Right lobe of liver (tissue), 6 donors: ENCODE measurements around the gene GALNT1. TPM values are rescaled to one million over a fixed set of nuclear protein-coding genes. Genes with fewer than 3 reads are reported as not detected.

Experiments used
- ATAC-seq, 4 donors: fragments of 200-7000 bp; cut with Tn5 transposase; one replicate each; pipeline ENCODE4 v1.9.1; 2020; ENCODE audit warnings: mild to moderate bottlenecking in 4 of 4, moderate library complexity in 4 of 4
- DNase-seq, 3 donors: peaks; one replicate each; pipeline ENCODE4 v3.0.0-alpha.2; 2020
- H3K27ac ChIP-seq, 3 donors: fragments of 200-600 bp; one replicate each; pipeline ENCODE4 v1.8.0; 2022
- H3K27me3 ChIP-seq, 2 donors: fragments of 200-600 bp; one replicate each; pipeline ENCODE4 v1.8.0; 2022
- H3K36me3 ChIP-seq, 4 donors: fragments of 200-600 bp; sonication (generic) in 1 of 4; one replicate each; pipeline versions ENCODE4 v1.5.1 to v1.8.0; 2017 to 2022; ENCODE audit warnings: control low read depth in 1 of 4
- H3K4me1 ChIP-seq, 4 donors: fragments of 200-600 bp; sonication (generic) in 1 of 4; one replicate each; pipeline versions ENCODE4 v1.5.1 to v1.8.0; 2017 to 2022; ENCODE audit warnings: control low read depth in 1 of 4
- H3K4me3 ChIP-seq, 3 donors: fragments of 200-600 bp; one replicate each; pipeline ENCODE4 v1.8.0; 2022
- H3K9me3 ChIP-seq, 4 donors: fragments of 200-600 bp; sonication (generic) in 1 of 4; one replicate each; pipeline versions ENCODE4 v1.5.1 to v1.8.0; 2017 to 2022; ENCODE audit warnings: control low read depth in 1 of 4
- POLR2A ChIP-seq: fragments of 450-650 bp; IDR thresholded peaks from one replicate; pipeline ENCODE4 v1.6.1; 2017; ENCODE audit warnings: antibody characterized with exemption, mild to moderate bottlenecking
- WGBS: methylation state at CpG from one replicate; pipeline ENCODE4 v1.1.6; 2018; ENCODE audit warnings: low coverage, low lambda C conversion rate; ENCODE audit not compliant: insufficient coverage; ENCODE audit errors: missing lambda C conversion rate; 5-methylcytosine and 5-hydroxymethylcytosine counted together
- intact Hi-C, 2 donors: fragments of 100-400 bp; cut with DNase I; formaldehyde crosslinking; loops; one replicate each; pipeline versions ENCODE4 v1.11.2 to v1.14.1; 2022
- total RNA-seq, 6 experiments: library from RNA; depleted of rRNA in 2 of 6; stranded (reverse); fragments of >200 nt in 2 of 6; fragmentation: NEBNext Ultra II Directional in 3 of 6; extraction: Animal tissue kit (Norgen Biotek cat#: 25700) in 3 of 6; gene quantifications; one replicate each; pipeline versions ENCODE4 v1.1.0 to v1.2.4, GENCODE V29; 2016 to 2023
- TF ChIP-seq, protein P1 (sequence below), 4 donors: fragments of 200-600 bp in 3 of 4; fragments of 450-650 bp in 1 of 4; IDR thresholded peaks; one replicate each; pipeline versions ENCODE4 v1.5.1 to v1.8.0; 2016 to 2022; ENCODE audit warnings: antibody characterized with exemption in 4 of 4, mild to moderate bottlenecking in 2 of 4
- donor health status: DM: no; HTN: yes; CAD: no.
- donor health status: DM: no; HTN: no; CAD: no.
- donor health status: DM: no; HTN: no; CAD: no.
- donor health status: DM: no; HTN: yes; CAD: no.
- donor health status: DM: no; HTN: yes; CAD: no.

Gene GALNT1
- total RNA-seq, 6 experiments from 2014 or later = 28.0 to 47.4 (median 40.4) TPM

- H3K27ac ChIP-seq = no peak overlapping the region
- H3K4me1 ChIP-seq = peaks cover 0 to 5% (median 0%) of the 10 kb centered on the region in 4 donors
- no peaks in the 10 kb centered on the region for H3K9me3 ChIP-seq
- WGBS = 100% methylated on average over 1 of the region's 2 CpGs
- DNase-seq = no peak
- no peaks in the 10 kb centered on the region for H3K27me3 ChIP-seq
- peaks cover 0 to 5% (median 2%) of the 10 kb centered on the region in 4 donors for H3K36me3 ChIP-seq
- no peak for ATAC-seq
- intact Hi-C loops = no loop called here
- TF ChIP-seq, protein P1, sequence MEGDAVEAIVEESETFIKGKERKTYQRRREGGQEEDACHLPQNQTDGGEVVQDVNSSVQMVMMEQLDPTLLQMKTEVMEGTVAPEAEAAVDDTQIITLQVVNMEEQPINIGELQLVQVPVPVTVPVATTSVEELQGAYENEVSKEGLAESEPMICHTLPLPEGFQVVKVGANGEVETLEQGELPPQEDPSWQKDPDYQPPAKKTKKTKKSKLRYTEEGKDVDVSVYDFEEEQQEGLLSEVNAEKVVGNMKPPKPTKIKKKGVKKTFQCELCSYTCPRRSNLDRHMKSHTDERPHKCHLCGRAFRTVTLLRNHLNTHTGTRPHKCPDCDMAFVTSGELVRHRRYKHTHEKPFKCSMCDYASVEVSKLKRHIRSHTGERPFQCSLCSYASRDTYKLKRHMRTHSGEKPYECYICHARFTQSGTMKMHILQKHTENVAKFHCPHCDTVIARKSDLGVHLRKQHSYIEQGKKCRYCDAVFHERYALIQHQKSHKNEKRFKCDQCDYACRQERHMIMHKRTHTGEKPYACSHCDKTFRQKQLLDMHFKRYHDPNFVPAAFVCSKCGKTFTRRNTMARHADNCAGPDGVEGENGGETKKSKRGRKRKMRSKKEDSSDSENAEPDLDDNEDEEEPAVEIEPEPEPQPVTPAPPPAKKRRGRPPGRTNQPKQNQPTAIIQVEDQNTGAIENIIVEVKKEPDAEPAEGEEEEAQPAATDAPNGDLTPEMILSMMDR (IDR thresholded peaks at IDR 0.05) = no peak
- TF ChIP-seq POLR2A = no peak
- H3K4me3 ChIP-seq = no peak overlapping the region
These were observed 125.7 kb downstream of the GALNT1 start for GRCh38 chr18:35707247-35707646.

DNA sequence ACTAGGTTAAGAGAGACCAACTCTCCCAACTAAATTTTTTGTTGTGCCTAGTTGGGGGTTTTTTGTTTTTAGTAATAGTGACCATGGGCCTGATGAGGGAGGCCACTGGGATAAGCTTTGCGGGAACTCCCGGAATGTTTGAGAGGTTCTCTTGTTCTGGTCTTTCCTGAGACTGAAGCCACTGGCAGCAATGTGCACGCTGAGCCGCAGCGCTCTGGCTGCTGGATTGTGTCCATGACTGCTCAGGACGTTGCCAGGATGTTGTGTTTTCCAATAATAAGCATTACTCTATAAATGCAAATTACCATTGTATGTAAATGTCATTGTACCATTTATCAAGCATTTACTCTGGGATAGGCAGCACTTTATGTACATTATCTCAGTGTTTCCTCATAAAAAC lies 126.1 kb downstream of the GALNT1 start:
- no peak for ATAC-seq
- no peak overlapping the region for H3K27ac ChIP-seq
- no peak overlapping the region for H3K4me3 ChIP-seq
- peaks cover 0 to 5% (median 0%) of the 10 kb centered on the region in 4 donors for H3K4me1 ChIP-seq
- TF ChIP-seq POLR2A = no peak
- TF ChIP-seq, protein P1 (IDR thresholded peaks at IDR 0.05) = no peak
- no peaks in the 10 kb centered on the region for H3K9me3 ChIP-seq
- H3K27me3 ChIP-seq = no peaks in the 10 kb centered on the region
- intact Hi-C loops = no loop called here
- DNase-seq = no peak
- peaks cover 0 to 5% (median 2%) of the 10 kb centered on the region in 4 donors for H3K36me3 ChIP-seq
- WGBS = 84% methylated on average over 5 of the region's 6 CpGs

DNA sequence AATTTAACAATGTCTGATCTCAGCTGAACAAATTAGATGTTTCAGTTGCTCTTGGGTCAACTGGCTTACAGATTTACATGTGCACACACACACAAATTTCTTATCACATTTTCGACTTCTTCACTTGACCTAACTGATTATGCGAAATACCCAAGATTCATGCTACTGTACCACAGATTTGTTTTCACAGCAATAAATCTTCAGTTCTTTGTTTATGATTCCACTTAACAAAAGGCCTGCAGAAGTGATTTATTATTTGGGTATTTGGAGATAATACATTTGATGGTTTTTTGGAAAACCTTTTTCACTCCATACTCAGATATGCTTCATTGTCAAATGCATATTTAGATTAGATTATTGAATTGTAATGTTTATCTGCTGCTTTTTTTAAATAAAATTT lies 129.0 kb downstream of the GALNT1 start:
- Histone ChIP-seq H3K4me1 (peaks cover 0 to 4% (median 0%) of the 10 kb centered on the region in 4 donors), H3K27me3 (no peaks in the 10 kb centered on the region), H3K4me3 (no peak overlapping the region), H3K36me3 (peaks cover 0 to 5% (median 2%) of the 10 kb centered on the region in 4 donors), H3K27ac (no peak overlapping the region), H3K9me3 (no peaks in the 10 kb centered on the region)
- no peak for TF ChIP-seq POLR2A
- TF ChIP-seq, protein P1 (IDR thresholded peaks at IDR 0.05) = no peak
- no peak for DNase-seq
- 88% methylated on average over 2 of the region's 2 CpGs for WGBS
- intact Hi-C loops = no loop called here
- no peak for ATAC-seq

DNA sequence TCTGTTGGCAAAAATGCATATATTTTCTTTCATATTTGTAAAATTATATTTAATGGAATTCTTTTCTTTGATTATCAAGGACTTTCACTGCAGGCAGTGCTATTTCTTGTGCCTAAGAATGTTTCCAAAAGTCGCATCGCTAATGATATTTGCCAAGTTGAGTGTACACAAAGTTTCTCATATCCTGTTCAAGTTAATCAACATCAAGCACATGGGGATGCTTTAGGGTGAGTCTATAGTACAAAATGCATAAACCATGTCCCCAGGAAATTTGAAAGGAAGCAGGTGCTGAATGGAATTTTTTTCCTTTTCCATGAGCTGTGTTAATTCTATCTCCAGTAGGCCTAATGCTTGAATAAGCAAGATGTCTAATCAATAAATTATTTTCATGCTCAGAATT lies 129.7 kb downstream of the GALNT1 start:
- ATAC-seq = no peak
- 91% methylated on average over 2 of the region's 2 CpGs for WGBS
- H3K9me3 ChIP-seq = no peaks in the 10 kb centered on the region
- no peaks in the 10 kb centered on the region for H3K27me3 ChIP-seq
- TF ChIP-seq, protein P1 (IDR thresholded peaks at IDR 0.05) = no peak
- no peak for TF ChIP-seq POLR2A
- peaks cover 0 to 5% (median 2%) of the 10 kb centered on the region in 4 donors for H3K36me3 ChIP-seq
- no peak overlapping the region for H3K27ac ChIP-seq
- no peak for DNase-seq
- H3K4me3 ChIP-seq = no peak overlapping the region
- H3K4me1 ChIP-seq = no peaks in the 10 kb centered on the region
- intact Hi-C loops = no loop called here

DNA sequence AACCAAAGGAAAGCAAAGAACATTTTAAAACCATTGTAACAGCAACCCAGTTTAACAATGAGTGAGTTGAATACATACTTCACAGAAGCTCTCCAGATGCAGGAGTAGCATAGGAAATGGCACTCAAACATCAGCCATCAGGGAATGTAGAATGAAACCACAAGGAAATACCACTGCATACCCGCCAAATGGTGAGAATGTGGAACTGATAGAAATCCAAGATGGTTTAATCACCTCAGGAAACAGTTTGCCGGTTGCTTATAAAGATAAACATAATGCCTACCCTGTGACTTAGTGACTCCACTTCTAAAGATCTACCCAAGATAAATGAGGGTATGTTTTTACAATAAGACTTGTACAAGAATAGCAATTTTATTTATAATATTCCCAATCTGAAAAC lies 132.0 kb downstream of the GALNT1 start:
- TF ChIP-seq, protein P1 (IDR thresholded peaks at IDR 0.05) = no peak
- TF ChIP-seq POLR2A = no peak
- H3K9me3 ChIP-seq = no peaks in the 10 kb centered on the region
- ATAC-seq = no peak
- intact Hi-C loops = no loop called here
- no peak overlapping the region for H3K27ac ChIP-seq
- no peaks in the 10 kb centered on the region for H3K4me1 ChIP-seq
- H3K27me3 ChIP-seq = no peaks in the 10 kb centered on the region
- peaks cover 0 to 5% (median 2%) of the 10 kb centered on the region in 4 donors for H3K36me3 ChIP-seq
- H3K4me3 ChIP-seq = no peak overlapping the region
- 85% methylated on average over 2 of the region's 2 CpGs for WGBS
- DNase-seq = no peak
